ENCODE data around the gene RERE.

The RERE gene

GRCh38 chr1:8541961-8542521, 275.4 kb downstream of the RERE start:
- no peak for DNase-seq (ENCODE audit: low spot score)

DNA sequence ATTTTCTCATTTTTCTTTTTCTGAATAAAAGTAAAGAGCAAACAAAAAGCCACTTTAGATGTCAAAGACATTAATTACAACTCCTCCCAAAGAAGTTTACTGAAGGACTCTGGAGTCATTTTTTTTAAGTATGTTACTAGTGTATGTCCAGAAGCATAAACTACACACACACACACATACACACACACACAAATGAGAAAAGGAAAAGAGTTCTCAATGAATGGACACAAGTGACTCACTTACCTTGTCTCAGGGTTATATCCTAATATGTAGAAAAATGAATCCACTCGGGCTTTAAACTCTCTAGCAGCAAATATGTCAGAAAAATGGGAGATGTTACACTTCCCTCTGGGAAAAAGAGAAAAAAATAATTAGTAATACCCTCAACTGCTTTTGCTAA, 276.5 kb downstream of the RERE start:
- DNase-seq (ENCODE audit: low spot score): no peak

DNA sequence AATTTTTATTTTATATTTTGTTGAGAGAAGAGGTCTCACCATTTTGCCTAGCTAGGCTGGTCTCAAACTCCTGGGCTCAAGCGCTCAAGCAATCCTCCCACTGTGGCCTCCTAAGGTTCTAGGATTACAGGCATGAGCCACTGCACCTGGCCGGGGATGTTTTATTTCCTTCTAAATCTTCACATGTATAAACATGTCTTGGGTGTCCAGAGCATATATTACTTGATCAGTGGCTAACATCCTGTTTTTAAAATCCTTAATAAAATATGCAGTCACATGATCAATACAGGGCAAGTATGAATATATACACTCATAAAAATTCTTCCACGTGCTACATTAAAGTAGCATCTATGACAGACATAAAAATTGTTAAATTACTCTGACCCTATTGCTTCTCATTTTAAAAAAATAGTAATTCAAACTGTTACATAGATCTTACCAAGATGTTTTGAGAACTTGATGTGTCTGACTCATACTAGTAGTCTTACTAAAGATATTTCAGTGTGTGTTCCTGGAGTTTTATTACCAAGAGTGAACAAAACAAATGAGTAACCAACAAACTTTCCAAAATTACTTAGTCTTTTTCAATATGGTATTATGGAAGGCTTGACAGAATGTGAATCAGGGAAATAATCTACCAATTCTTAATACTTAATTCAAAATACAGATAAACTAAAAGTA, 277.0 kb downstream of the RERE start:
- DNase-seq (ENCODE audit: low spot score): no peak

- DNase-seq (ENCODE audit: low spot score): no peak
Measured at GRCh38 chr1:8539683-8540082, 277.8 kb downstream of the RERE start.

DNA sequence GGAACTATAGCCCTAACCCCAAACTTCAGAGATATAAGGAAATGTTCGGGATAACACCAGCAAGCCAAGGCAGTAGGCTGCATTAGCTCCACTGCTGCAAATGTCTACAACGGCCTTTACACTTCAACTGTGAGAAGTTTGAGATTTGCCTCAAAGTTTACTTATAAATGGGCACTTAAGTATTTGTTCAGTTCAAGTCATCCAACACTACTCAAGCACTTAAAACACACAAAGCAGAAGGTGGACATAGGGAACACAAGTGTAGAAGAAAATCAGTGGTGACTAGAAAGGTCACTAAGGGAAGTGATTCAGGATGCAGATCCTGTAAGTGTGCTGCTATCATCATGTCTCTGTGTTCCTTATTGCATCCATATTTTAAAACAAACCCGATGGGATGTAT, 278.9 kb downstream of the RERE start:
- DNase-seq (ENCODE audit: low spot score): no peak

DNA sequence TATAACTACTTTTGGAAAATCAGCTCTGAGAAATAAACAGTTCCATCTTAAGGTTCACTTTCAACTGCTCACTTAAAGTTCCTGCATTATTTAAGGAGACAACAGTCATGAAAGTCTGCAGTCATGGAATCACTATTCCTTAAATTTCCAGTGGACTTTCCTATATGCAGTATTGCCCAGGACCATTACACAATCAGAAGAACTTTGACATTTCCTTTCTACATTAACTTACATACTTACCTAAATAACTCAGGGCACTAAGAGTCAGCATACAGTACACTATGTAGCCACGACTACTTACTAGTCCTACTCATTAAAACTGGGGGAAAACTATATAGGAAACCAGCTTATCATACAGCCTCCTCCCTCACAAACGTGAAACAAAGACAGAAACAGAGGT, 279.4 kb downstream of the RERE start:
- no peak for DNase-seq (ENCODE audit: low spot score)

DNA sequence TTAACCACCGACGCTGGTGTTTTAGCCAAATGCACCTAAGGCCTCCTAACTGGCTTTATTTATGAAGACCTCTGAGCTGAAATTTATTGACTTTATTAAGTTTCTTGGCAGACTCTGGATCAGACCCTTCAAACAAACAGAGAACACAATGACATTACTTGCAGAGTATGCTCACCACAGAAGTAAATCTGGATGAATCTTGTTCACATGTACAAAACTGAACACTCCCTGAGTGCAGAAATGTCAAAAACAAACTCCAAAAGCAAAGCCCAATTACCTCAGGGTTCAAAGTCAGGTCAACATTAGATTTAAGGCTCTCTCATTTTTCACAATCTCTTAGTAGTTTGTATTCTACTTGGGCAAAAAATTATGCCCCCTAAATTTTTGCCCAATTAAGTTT, 280.9 kb downstream of the RERE start:
- DNase-seq (ENCODE audit: low spot score): no peak

DNA sequence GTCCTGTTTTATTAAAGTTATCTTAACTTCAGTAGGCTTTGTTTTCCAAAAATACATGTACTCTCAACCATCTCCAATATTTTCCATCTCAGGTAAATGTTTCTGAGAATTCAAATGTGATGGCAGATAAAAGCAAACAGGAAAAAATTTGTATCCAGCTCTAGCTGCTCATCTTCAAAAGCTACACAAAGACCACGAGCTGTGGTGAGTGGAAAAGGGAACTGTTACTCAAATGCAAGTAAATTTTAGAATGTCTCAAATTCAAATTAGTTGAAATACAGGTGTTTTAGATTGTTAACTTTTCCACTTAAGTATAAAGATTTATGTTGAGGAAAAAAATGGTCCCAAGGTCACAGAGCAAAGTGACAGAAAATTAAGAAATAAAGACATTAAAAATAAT, 283.5 kb downstream of the RERE start:
- DNase-seq (ENCODE audit: low spot score): no peak

- no peak for DNase-seq (ENCODE audit: low spot score)
Measured at GRCh38 chr1:8533124-8533523, 284.3 kb downstream of the RERE start.

DNA sequence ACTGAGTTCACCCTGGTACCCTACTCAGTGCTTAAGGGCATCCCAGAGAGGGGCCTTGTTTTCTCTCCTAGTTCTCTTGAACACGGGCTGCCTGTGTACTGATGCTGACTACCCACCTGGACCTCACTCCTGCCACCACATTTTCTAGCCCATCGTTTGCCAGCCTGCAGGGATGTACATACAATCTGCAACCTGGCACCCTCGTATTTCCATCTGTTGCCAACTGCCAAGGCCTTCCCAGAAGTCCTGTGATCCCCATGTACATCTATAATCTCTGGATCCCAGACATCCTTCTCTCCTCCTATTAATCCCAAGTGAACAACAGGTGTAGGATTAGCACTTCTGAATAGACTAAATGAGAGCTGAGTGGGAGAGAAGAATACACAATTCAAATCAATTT, 287.5 kb downstream of the RERE start:
- no peak for DNase-seq (ENCODE audit: low spot score)

DNA sequence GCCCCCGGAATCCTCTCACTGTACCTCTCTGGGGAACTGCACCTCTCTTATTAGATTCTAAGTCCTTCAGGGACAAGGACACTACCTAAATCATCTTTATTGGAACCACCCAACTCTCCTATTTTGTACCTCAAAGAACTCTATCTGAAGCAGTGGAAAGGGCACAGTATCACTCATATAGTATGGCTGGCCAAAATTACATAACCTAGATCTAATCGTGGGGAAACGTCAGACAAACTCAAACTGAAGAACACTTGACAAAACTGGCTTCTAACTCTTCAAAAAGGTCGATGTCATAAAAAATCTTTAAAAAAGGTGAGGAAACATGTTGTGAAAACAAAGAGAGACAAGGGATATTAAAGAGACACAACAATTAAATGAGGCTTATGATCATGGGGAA, 289.5 kb downstream of the RERE start:
- DNase-seq (ENCODE audit: low spot score): no peak

DNA sequence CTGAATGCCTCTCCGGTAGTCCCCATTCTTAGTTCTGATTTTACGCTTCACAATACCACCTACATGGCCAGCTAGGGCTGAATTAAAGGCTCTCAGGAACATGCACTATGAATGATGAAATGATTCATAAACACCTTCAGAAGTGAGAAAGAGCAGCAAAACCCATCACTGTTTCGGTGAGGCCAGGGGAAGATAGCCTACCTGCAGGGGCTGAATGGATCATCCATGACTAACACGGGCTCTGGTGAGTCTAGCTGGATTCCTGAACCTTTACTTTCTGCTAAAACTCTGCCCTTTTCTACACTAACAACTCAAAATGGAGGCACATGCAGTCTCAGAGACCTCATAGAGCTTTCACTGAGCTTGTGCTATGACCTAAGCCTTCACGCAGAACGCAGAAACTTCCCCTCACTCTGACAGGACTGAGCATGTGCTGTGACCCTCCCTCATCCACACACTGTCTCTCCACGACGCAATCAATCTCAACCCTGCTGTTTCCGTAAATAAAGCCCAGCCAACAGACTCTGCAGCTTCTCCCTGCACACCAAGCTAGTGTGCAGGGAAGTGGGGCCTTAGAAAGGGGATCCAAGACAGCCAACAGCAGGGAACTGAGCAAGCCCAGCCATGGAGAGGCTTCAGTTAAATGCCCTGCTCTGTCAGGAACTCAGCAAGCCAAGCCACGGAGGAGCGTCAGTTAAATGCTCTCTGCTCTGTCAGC, 291.7 kb downstream of the RERE start:
- peak; percentile 39 for DNase-seq (ENCODE audit: low spot score)

GRCh38 chr1:8525216-8525557, 292.3 kb downstream of the RERE start:
- no peak for DNase-seq (ENCODE audit: low spot score)

- no peak for DNase-seq (ENCODE audit: low spot score)
Measured at GRCh38 chr1:8524627-8525157, 292.7 kb downstream of the RERE start.

DNA sequence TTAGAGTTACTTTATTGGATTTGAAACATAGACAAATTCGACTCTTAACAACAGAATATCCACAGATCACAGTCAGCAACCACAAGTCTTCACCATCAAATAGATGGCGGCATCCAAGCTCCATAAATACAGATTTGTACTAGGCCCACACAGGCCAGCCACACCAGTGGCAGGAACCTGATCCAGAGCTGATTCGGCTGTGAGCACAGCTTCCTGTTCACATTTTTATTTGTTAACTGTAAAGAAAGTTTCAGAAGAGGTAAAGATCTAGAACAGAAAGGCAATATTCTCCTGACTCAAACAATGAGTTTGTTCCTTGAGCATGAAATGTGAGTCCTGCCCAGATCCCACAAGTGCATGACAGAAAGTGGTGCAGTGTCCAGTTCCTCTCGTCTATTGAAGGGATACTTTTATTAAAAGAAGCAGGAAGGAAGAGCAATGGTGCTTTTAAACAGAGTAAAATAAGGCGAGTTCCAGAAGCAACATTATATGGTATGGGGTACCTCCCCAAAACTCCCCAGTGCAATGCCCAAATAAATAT, 293.7 kb downstream of the RERE start:
- no peak for DNase-seq (ENCODE audit: low spot score)

GRCh38 chr1:8520483-8520966, 296.9 kb downstream of the RERE start:
- no peak for DNase-seq (ENCODE audit: low spot score)

GRCh38 chr1:8519167-8519566, 298.3 kb downstream of the RERE start:
- DNase-seq (ENCODE audit: low spot score): no peak

DNA sequence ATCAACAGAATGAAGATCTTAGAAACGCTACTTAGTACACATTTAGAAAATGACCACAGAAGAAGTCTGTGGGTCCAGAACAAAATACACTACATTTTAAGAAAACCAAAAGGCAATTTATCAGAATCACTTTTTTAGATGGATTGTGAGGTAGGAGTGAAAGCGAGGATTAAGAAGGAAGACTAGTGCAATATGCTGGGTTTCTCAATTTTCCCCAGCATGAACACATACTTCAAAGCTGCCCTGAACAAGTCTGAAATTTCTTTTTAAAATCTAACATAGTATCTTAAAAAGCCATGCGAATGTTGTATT, 299.0 kb downstream of the RERE start:
- no peak for DNase-seq (ENCODE audit: low spot score)

GRCh38 chr1:8517661-8518489, 299.6 kb downstream of the RERE start:
- DNase-seq (ENCODE audit: low spot score): no peak

DNA sequence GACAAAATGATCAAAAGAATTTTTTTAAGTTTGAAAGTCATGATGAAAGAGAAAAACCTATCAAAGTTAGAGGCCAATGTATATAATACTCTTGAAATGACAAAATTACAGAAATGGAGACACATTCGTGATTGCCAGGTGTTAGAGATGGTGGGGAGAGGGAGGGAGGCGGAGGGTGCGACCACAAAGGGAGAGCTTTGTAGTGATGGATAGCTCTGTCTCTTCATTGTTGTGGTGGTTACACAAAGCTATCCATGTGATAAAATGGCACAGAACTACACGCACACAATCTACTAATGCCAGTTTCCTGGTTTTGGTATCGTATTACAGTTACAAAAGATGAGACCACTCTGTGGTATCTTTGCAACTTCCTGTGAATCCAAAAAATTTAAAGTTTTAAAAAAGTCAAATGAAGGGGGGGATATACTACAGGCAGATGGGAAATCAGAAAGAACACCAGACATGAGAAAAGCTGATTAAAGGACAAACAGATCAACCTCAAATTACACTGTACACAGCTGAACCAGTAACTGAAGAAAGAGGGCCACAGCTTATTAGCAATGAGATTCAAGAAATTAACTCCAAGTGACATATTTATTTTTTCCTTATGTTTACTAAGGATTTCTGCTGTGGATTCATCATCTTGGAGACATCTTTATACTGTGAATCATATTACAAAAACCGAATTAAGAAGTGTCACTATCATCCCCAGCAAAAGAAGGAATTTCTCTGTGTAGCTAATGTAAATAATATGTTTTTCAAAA, 300.5 kb downstream of the RERE start:
- no peak for DNase-seq (ENCODE audit: low spot score)

DNA sequence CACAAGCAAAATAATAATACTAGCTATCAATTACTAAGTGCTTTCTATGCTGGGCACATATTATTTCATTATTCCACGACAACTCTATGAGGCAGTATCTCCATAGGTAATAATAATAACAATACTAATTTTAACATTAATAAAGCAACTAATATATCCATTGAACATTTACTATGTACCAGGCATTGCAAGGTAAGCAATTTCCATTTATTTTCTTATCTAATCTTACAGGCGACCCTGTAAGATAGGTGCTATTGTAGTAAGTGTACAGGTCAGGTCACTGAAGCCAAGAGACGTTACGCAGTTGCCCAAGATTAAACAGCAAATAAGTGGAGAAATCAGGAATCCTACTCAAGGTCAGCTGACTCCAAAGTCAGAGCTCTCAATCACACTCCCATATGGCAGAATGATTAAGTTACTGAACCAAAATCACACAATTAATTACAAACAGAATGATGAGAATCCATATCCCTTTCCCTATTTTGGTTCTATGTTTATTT, 301.1 kb downstream of the RERE start:
- DNase-seq (ENCODE audit: low spot score): no peak

Data from COLO829 (cell line).